HG02884 (cell line): ENCODE measurements around the gene INPP1.
"Not testable (repeated sequence)": the region's sequence is repeated elsewhere in the genome, so short reads cannot be mapped to it uniquely, and the experiment has no call there.

ENCODE experiments used
- ATAC-seq: cut with Tn5 transposase; IDR thresholded peaks from one replicate; pipeline ENCODE4 v1.9.1; 2021; ENCODE audit warnings: mild to moderate bottlenecking, moderate library complexity; ENCODE audit not compliant: unreplicated experiment

INPP1 gene

GRCh38 chr2:190343536-190344275 is at the start of gene INPP1:
Gene INPP1 (plus strand): TSS chr2:190343589. CDS start chr2:190360103, 16,514 bp downstream.
- ATAC-seq = peak; percentile 44

- ATAC-seq = not testable (repeated sequence)
Observed at GRCh38 chr2:190297880-190298279, 45.5 kb upstream of the INPP1 start.

- no peak for ATAC-seq
Observed at GRCh38 chr2:190301032-190301431, 42.4 kb upstream of the INPP1 start.

- ATAC-seq = no peak
Observed at GRCh38 chr2:190302052-190302451, 41.3 kb upstream of the INPP1 start.

GRCh38 chr2:190303647-190304046 is 39.7 kb upstream of the INPP1 start:
- no peak for ATAC-seq

- ATAC-seq = no peak
Observed at GRCh38 chr2:190304404-190304803, 39.0 kb upstream of the INPP1 start.

- ATAC-seq = no peak
Observed at GRCh38 chr2:190308031-190308430, 35.4 kb upstream of the INPP1 start.

- ATAC-seq = no peak
Observed at GRCh38 chr2:190311893-190312634, 31.3 kb upstream of the INPP1 start.

- ATAC-seq = not testable (repeated sequence)
Observed at GRCh38 chr2:190312635-190313025, 30.8 kb upstream of the INPP1 start.

GRCh38 chr2:190313880-190314279 is 29.5 kb upstream of the INPP1 start:
- no peak for ATAC-seq

- no peak for ATAC-seq
Observed at GRCh38 chr2:190315273-190315672, 28.1 kb upstream of the INPP1 start.

- ATAC-seq = no peak
Observed at GRCh38 chr2:190318514-190318913, 24.9 kb upstream of the INPP1 start.

GRCh38 chr2:190318931-190319554 is 24.3 kb upstream of the INPP1 start:
- ATAC-seq = peak; percentile 30

GRCh38 chr2:190319555-190320498 is 23.6 kb upstream of the INPP1 start, which contains the start of gene HIBCH:
Gene HIBCH (minus strand): TSS chr2:190319826. CDS start chr2:190319750, 76 bp downstream.
- peak; percentile 86 for ATAC-seq

- ATAC-seq = no peak
Observed at GRCh38 chr2:190320696-190321095, 22.7 kb upstream of the INPP1 start.

- no peak for ATAC-seq
Observed at GRCh38 chr2:190323406-190323805, 20.0 kb upstream of the INPP1 start.

GRCh38 chr2:190325588-190325987 is 17.8 kb upstream of the INPP1 start:
- ATAC-seq = no peak

- ATAC-seq = no peak
Observed at GRCh38 chr2:190327867-190328572, 15.4 kb upstream of the INPP1 start.

- ATAC-seq = no peak
Observed at GRCh38 chr2:190328573-190329147, 14.7 kb upstream of the INPP1 start.

- ATAC-seq = no peak
Observed at GRCh38 chr2:190333395-190333794, 10.0 kb upstream of the INPP1 start.
